VCaP (cell line): Measurements from ENCODE around the gene PPARG.

ENCODE experiments used
- H3K27ac ChIP-seq: fragments of 450-650 bp; 2 replicates; pipeline ENCODE4 v1.5.1; 2017
- TF ChIP-seq, protein P1 (sequence below): fragments of 450-650 bp; conservative IDR thresholded peaks from 2 replicates; pipeline ENCODE4 v1.5.1; 2017; ENCODE audit warnings: mild to moderate bottlenecking, moderate library complexity

PPARG gene

DNA sequence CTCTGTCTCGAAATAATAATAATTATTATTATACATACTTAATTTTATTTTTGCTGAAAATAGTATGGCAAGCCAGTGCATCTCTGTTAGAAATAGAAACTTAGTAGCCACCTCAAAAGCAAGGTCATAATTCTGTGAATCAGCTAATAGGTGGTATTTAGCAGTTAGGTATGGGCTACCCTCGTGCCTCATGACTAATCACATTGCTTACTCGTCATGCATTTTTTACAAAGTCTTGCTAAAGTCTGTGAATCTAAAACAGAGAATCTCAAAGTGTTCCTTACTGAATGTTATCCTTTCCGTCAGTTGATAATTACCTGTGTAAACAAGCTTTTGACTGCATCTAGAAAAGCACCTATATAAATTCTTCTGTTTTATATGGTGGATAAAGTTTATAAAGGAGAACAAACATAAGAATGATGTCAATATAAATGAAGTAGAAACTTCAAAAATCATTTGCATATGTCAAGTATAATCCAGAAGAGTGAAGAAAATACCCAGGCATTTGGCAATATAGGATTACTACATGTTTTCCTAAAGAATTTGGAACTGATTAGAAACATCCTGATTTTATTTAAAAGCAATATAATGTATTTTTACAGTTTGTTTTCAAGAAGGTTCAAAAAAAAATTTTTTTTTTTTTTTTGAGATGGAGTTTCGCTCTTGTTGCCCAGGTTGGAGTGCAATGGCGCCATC, 6.2 kb downstream of the PPARG start:
- TF ChIP-seq, protein P1, sequence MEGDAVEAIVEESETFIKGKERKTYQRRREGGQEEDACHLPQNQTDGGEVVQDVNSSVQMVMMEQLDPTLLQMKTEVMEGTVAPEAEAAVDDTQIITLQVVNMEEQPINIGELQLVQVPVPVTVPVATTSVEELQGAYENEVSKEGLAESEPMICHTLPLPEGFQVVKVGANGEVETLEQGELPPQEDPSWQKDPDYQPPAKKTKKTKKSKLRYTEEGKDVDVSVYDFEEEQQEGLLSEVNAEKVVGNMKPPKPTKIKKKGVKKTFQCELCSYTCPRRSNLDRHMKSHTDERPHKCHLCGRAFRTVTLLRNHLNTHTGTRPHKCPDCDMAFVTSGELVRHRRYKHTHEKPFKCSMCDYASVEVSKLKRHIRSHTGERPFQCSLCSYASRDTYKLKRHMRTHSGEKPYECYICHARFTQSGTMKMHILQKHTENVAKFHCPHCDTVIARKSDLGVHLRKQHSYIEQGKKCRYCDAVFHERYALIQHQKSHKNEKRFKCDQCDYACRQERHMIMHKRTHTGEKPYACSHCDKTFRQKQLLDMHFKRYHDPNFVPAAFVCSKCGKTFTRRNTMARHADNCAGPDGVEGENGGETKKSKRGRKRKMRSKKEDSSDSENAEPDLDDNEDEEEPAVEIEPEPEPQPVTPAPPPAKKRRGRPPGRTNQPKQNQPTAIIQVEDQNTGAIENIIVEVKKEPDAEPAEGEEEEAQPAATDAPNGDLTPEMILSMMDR, result no peak
- H3K27ac ChIP-seq, result no peak overlapping the region

DNA sequence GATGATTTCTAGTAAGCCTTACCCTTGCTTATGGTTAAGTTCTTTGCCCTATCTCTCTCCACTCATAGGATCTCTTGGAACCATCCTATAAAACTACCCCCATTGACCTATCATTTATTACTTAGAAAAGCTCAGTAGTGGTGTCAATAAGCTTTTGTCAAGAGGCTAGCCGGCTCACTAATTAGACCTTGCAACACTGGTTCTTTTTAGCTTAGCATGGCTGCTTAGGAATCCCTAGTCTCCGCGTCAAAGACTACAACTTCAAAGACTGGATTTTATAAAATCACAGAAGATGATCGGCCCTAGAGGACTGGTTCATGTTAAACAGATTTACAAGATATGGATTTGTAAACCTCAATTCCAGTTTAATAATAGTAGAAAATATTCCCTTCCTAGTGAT, 7.6 kb downstream of the PPARG start:
- TF ChIP-seq, protein P1, result no peak
- no peak overlapping the region for H3K27ac ChIP-seq

DNA sequence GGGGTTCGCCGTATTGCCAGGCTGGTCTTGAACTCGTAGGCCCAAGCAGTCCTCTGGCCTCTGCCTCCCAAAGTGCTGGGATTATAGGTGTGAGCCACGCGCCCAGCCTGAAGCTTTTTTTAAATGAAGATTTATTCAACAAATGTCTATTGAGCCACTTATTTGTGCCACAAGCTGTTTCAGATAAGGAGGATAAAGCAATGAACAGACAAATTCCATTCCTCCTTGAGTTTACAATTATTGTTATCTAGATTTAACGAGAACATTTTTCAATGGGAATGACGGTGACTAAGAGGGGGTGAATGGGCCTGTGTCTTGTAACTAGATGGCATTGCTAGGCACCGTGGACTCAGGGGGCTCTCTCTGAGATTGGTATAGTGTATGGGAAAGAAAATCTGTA, 10.2 kb downstream of the PPARG start:
- no peak overlapping the region for H3K27ac ChIP-seq
- TF ChIP-seq, protein P1, result no peak

DNA sequence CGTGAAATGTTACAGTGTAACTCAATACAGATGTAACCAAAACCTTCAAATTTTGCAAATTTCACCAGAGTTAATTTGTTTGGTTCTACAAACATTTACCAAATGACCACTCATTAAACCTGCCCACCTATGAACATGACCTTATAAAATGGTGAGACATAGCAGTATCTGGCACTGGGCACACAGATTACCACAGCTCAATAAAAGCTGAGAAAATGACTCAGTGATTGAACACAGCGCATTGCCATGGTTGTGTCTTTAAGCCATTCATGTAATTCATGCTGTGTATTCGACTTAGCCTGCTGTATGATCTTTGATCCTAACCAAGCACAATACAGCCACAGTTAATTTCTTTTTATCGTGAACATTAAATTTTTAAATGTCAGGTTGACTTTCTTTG, 11.3 kb downstream of the PPARG start:
- H3K27ac ChIP-seq, result no peak overlapping the region
- TF ChIP-seq, protein P1, result no peak

DNA sequence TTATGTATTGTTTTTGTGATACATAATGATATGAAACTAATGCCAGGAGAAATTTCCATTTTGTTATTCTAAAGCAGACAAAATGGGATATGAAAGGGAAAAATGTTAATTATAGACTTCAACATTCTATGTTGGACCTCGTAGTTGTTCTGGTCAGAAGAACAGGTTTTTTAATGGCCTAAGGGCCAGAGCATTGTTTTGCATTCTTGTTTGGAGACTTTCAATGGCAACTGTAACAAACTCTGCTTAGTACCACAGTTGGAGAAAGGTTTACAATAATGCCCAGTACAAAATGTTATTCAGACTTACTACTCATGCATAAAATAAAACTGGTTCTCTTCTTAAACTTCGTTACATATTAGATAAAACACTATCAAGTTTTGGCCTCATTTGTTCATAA, 12.2 kb downstream of the PPARG start:
- TF ChIP-seq, protein P1, result no peak
- H3K27ac ChIP-seq, result no peak overlapping the region

DNA sequence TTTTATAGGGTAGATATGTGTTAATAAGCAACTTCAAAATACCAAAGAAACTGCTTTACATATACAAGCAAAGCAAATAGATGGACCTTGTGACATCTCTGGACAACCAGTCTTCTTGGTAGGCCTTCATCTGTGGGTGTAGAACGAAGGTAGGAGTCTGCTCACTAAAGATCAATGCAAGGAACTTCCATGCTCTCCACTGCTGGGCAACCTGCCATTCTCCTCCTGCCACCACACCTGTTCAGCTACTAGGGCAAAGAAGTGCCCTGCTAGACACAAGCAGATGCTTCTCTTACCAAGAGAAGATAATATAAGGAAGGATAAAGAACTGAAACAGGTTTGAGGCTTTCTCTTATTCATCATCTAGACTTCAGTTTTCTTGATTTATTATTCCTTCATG, 12.6 kb downstream of the PPARG start:
- TF ChIP-seq, protein P1, result no peak
- H3K27ac ChIP-seq, result no peak overlapping the region

DNA sequence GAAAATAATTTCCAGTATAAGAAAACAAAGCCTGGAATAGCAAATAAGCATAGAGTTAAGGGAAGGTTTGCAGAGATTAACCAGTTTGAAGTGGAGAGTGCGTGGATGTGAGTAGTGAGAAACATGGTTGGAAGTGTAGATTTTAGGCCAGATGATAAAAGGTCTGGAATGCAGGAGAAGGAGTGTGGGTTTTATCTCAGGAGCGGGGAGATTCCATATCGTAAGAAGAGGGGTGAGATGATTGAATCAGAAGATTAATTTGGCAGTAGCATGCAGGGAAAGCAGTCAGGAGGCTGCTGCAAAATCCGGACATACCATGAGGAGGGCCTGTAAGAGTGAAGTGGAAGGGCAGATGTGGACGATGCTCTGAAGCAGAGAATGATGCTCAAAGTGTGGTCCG, 13.7 kb downstream of the PPARG start:
- TF ChIP-seq, protein P1, result no peak
- no peak overlapping the region for H3K27ac ChIP-seq
